ENCODE results near the gene TEP1. TPM values are rescaled to one million over a fixed set of nuclear protein-coding genes. Genes with fewer than 3 reads are reported as not detected.

The TEP1 gene
- total RNA-seq, 1 donor from 2014 or later = 17.5 TPM

- TF ChIP-seq CTCF (conservative IDR thresholded peaks at IDR 0.05; ENCODE audit: low read depth, low read length) = no peak
- H3K4me3 ChIP-seq (ENCODE audit: low read depth, low read length) = no peak overlapping the region
- no peak for DNase-seq (ENCODE audit: low read depth)
Measured at GRCh38 chr14:20386276-20386855, 26.9 kb downstream of the TEP1 start.

DNA sequence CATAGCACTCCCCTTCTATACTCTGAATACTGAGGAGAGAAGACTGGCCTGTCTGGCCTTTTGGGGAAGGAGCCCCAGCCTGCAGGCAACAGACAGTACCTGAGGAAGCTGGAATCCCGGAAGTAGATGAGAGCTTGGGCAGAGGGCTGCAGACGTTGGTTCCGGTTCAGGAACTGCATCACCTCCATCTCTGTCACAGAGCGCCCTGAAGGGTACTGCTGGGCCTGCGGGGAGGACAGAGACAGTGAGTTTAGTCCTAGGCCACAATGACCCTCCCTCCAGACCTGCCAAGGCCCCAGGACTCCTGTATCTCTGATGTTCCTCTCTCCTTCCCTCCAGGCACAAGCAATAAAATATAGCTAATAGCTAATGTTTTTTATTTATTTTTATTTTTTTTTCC is 28.4 kb downstream of the TEP1 start:
- no peak for DNase-seq (ENCODE audit: low read depth)
- no peak overlapping the region for H3K4me3 ChIP-seq (ENCODE audit: low read depth, low read length)
- TF ChIP-seq CTCF (conservative IDR thresholded peaks at IDR 0.05; ENCODE audit: low read depth, low read length) = no peak

DNA sequence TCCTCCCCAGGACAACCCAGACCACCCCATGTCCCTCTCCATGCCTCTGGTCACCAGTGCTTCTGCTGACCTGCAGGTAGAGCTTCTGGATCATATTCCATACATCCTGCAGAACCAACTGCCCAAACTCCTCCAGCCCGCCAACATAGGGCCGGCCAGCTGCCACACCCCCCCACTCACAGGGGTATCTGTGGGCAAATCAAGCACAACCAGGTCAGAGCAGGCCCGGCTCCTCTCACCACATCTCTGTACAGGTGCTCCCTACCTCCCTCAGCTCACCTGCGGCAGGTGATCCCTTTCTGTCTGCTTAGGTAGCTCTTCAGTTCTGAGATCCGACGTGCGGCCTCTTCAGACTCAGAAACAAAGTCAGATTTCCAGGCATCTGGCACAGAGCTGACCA is 29.0 kb downstream of the TEP1 start:
- DNase-seq (ENCODE audit: low read depth) = no peak
- TF ChIP-seq CTCF (conservative IDR thresholded peaks at IDR 0.05; ENCODE audit: low read depth, low read length) = no peak
- no peak overlapping the region for H3K4me3 ChIP-seq (ENCODE audit: low read depth, low read length)

DNA sequence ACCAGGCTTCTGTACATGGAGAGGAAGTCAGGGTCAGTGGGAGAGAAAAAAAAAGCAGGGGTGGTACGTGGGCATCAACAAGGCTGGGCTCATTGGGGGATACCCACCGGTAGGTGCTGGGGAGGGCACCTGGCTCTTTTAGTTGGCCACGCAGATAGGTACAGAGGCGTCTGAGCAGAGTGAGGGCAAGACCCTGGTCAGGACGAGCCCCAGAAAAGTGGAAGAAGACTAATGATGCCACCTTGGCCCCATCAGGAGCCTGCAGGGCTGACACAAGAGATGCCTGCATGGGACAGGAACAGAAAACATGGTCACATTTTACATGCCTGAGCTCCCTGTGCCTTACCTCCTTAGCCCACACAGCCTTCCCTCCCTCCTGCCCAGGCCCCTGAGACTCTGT is 29.7 kb downstream of the TEP1 start:
- no peak for TF ChIP-seq CTCF (conservative IDR thresholded peaks at IDR 0.05; ENCODE audit: low read depth, low read length)
- DNase-seq (ENCODE audit: low read depth) = no peak
- H3K4me3 ChIP-seq (ENCODE audit: low read depth, low read length) = no peak overlapping the region

DNA sequence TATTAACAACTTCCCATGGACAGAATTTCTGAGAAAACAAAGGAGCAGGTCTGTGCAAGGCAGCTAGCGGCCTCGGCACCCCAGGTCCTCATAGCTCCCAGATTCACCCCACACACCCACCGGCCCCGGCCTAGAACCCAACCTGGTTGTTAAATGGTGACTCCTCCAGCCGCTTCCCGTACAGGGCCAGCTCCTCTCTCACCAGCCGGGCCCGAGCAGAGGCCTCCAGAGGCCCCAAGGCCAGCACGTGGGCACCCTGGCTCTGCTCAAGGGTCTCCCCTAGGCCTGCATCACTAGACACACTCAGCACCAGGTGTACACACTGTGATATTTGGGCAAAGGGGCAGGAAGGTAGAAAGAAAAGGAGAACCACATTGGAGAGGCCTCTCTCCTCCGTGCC is 30.3 kb downstream of the TEP1 start:
- TF ChIP-seq CTCF (conservative IDR thresholded peaks at IDR 0.05; ENCODE audit: low read depth, low read length) = no peak

DNA sequence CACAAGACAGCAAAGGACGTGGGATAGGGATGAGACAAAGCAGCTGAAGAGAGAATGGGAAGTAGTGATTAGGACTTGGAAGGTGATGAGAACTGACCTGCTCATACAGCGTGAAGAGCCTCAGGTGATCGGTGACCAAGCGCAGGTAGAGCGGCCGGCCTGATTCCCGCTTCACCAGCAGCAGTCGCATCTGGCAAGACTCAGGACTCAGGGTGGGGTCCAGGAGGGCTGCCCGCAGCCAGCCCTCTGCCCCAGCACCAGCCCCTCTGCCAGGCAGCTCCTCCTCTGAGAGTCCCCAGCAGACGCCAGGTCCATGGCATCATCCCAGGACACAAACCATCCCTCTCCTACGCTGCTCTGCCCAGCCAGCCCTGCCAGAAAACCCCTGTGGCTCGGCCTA is 30.8 kb downstream of the TEP1 start:
- no peak for TF ChIP-seq CTCF (conservative IDR thresholded peaks at IDR 0.05; ENCODE audit: low read depth, low read length)
- DNase-seq (ENCODE audit: low read depth) = no peak
- no peak overlapping the region for H3K4me3 ChIP-seq (ENCODE audit: low read depth, low read length)

More for the DNA sequence above, 30.3 kb downstream of the TEP1 start:
- no peak overlapping the region for H3K4me3 ChIP-seq (ENCODE audit: low read depth, low read length)
- DNase-seq (ENCODE audit: low read depth) = no peak

GRCh38 chr14:20381341-20381740 is 32.0 kb downstream of the TEP1 start:
- TF ChIP-seq CTCF (conservative IDR thresholded peaks at IDR 0.05; ENCODE audit: low read depth, low read length) = no peak
- no peak for DNase-seq (ENCODE audit: low read depth)
- no peak overlapping the region for H3K4me3 ChIP-seq (ENCODE audit: low read depth, low read length)

All from epithelial cell of proximal tubule (primary cell).